Muscle of leg (tissue), 11 donors: ENCODE measurements around the gene MYO6. TPM values are rescaled to one million over a fixed set of nuclear protein-coding genes. Genes with fewer than 3 reads are reported as not detected.

Experiments
- DNase-seq: peaks from one replicate; pipeline ENCODE4 v3.0.0; 2013
- H3K27ac ChIP-seq: one replicate; pipeline ENCODE4 v1.5.1; 2013; ENCODE audit warnings: mild to moderate bottlenecking, low read length, control low read depth
- H3K27me3 ChIP-seq: one replicate; pipeline ENCODE4 v1.6.1; 2013; ENCODE audit warnings: low read length; ENCODE audit not compliant: control insufficient read depth, insufficient read depth
- H3K36me3 ChIP-seq: one replicate; pipeline ENCODE4 v1.6.1; 2013; ENCODE audit warnings: low read length; ENCODE audit not compliant: control insufficient read depth, insufficient read depth
- H3K4me1 ChIP-seq: one replicate; pipeline ENCODE4 v1.6.1; 2013; ENCODE audit warnings: low read length; ENCODE audit not compliant: control insufficient read depth, insufficient read depth
- H3K4me3 ChIP-seq: one replicate; pipeline ENCODE4 v1.5.1; 2013; ENCODE audit warnings: low read length, control low read depth
- H3K9me3 ChIP-seq: replicated peaks from 2 replicates; pipeline ENCODE4 v1.6.1; 2013; ENCODE audit warnings: low read depth, low read length; ENCODE audit not compliant: control insufficient read depth
- WGBS: methylation state at CpG from one replicate; pipeline ENCODE4 v1.1.5; 2013; ENCODE audit warnings: missing lambda C conversion rate; ENCODE audit not compliant: insufficient coverage; 5-methylcytosine and 5-hydroxymethylcytosine counted together
- polyA plus RNA-seq, 8 donors: library from polyadenylated mRNA; unstranded; fragments of 120-200 nt; gene quantifications; one replicate each; pipeline versions ENCODE4 v1.2.1 to v1.2.3, GENCODE V29; 2013; ENCODE audit warnings: inconsistent platforms in 1 of 8, low replicate concordance in 1 of 8; ENCODE audit not compliant: insufficient read length in 8 of 8, insufficient read depth in 1 of 8
- total RNA-seq: library from RNA; stranded (reverse); fragments of 120-200 nt; gene quantifications from one replicate; pipeline ENCODE4 v1.2.4, GENCODE V29; 2013

MYO6 gene
- total and polyA plus RNA-seq, 9 donors: 4.0 to 10.1 (median 6.3) TPM

GRCh38 chr6:75936682-75937081, 187.6 kb downstream of the MYO6 start:
- no peaks in the 10 kb centered on the region for H3K36me3 ChIP-seq
- no peak overlapping the region for H3K27ac ChIP-seq
- WGBS: 81% methylated on average over 3 of the region's 3 CpGs
- H3K9me3 ChIP-seq: no peaks in the 10 kb centered on the region
- DNase-seq: no peak
- peaks cover 6% of the 10 kb centered on the region for H3K27me3 ChIP-seq
- H3K4me1 ChIP-seq: peaks cover 12% of the 10 kb centered on the region
- no peak overlapping the region for H3K4me3 ChIP-seq

- no peaks in the 10 kb centered on the region for H3K9me3 ChIP-seq
- H3K4me3 ChIP-seq: no peak overlapping the region
- WGBS: 17% methylated on average over 2 of the region's 2 CpGs
Measured at GRCh38 chr6:75937846-75938245, 188.8 kb downstream of the MYO6 start.

GRCh38 chr6:75940564-75940963, 191.5 kb downstream of the MYO6 start:
- H3K27ac ChIP-seq: no peak overlapping the region
- 38% methylated on average over 2 of the region's 4 CpGs for WGBS
- H3K9me3 ChIP-seq: no peaks in the 10 kb centered on the region
- H3K27me3 ChIP-seq: peaks cover 6% of the 10 kb centered on the region
- no peak for DNase-seq
- no peaks in the 10 kb centered on the region for H3K4me1 ChIP-seq
- H3K4me3 ChIP-seq: no peak overlapping the region
- H3K36me3 ChIP-seq: no peaks in the 10 kb centered on the region

More at GRCh38 chr6:75937846-75938245, 188.8 kb downstream of the MYO6 start:
- Histone ChIP-seq H3K4me1 (peaks cover 8% of the 10 kb centered on the region), H3K36me3 (no peaks in the 10 kb centered on the region), H3K27me3 (peaks cover 6% of the 10 kb centered on the region), H3K27ac (no peak overlapping the region)
- DNase-seq: no peak

- Histone ChIP-seq H3K9me3 (no peaks in the 10 kb centered on the region), H3K27me3 (peaks cover 4% of the 10 kb centered on the region), H3K27ac (no peak overlapping the region), H3K36me3 (no peaks in the 10 kb centered on the region), H3K4me1 (no peaks in the 10 kb centered on the region), H3K4me3 (no peak overlapping the region)
- DNase-seq: no peak
- WGBS: no CpG with 5 or more reads among the region's 1 CpG
Measured at GRCh38 chr6:75941509-75941908, 192.5 kb downstream of the MYO6 start.

- no peak for DNase-seq
Measured at GRCh38 chr6:75943381-75943780, 194.3 kb downstream of the MYO6 start.

GRCh38 chr6:75946146-75946831, 197.2 kb downstream of the MYO6 start:
- H3K4me3 ChIP-seq: no peak overlapping the region
- no CpG with 5 or more reads among the region's 4 CpGs for WGBS
- H3K4me1 ChIP-seq: no peaks in the 10 kb centered on the region
- no peak overlapping the region for H3K27ac ChIP-seq
- no peaks in the 10 kb centered on the region for H3K27me3 ChIP-seq
- DNase-seq: no peak
- no peaks in the 10 kb centered on the region for H3K36me3 ChIP-seq
- no peaks in the 10 kb centered on the region for H3K9me3 ChIP-seq

More at GRCh38 chr6:75943381-75943780, 194.3 kb downstream of the MYO6 start:
- no peaks in the 10 kb centered on the region for H3K27me3 ChIP-seq
- H3K4me3 ChIP-seq: no peak overlapping the region
- WGBS: 51% methylated on average over 2 of the region's 2 CpGs
- no peak overlapping the region for H3K27ac ChIP-seq
- no peaks in the 10 kb centered on the region for H3K36me3 ChIP-seq
- no peaks in the 10 kb centered on the region for H3K4me1 ChIP-seq
- H3K9me3 ChIP-seq: no peaks in the 10 kb centered on the region

GRCh38 chr6:75947935-75948334, 198.9 kb downstream of the MYO6 start:
- 81% methylated on average over 3 of the region's 5 CpGs for WGBS
- DNase-seq: no peak
- H3K4me1 ChIP-seq: no peaks in the 10 kb centered on the region
- no peaks in the 10 kb centered on the region for H3K9me3 ChIP-seq
- H3K27ac ChIP-seq: no peak overlapping the region
- H3K27me3 ChIP-seq: no peaks in the 10 kb centered on the region
- no peak overlapping the region for H3K4me3 ChIP-seq
- no peaks in the 10 kb centered on the region for H3K36me3 ChIP-seq

- Histone ChIP-seq H3K27ac (no peak overlapping the region), H3K36me3 (no peaks in the 10 kb centered on the region), H3K27me3 (no peaks in the 10 kb centered on the region), H3K9me3 (no peaks in the 10 kb centered on the region), H3K4me3 (no peak overlapping the region), H3K4me1 (no peaks in the 10 kb centered on the region)
- no peak for DNase-seq
- no CpG with 5 or more reads among the region's 3 CpGs for WGBS
Measured at GRCh38 chr6:75952128-75952527, 203.1 kb downstream of the MYO6 start.

GRCh38 chr6:75963569-75963968, 214.5 kb downstream of the MYO6 start:
- no peaks in the 10 kb centered on the region for H3K27me3 ChIP-seq

GRCh38 chr6:75968143-75968542, 219.1 kb downstream of the MYO6 start:
- DNase-seq: no peak
- H3K4me3 ChIP-seq: no peak overlapping the region

More at GRCh38 chr6:75963569-75963968, 214.5 kb downstream of the MYO6 start:
- Histone ChIP-seq H3K4me3 (no peak overlapping the region), H3K4me1 (no peaks in the 10 kb centered on the region), H3K9me3 (no peaks in the 10 kb centered on the region), H3K27ac (no peak overlapping the region), H3K36me3 (no peaks in the 10 kb centered on the region)
- DNase-seq: no peak
- 71% methylated on average over 1 of the region's 1 CpG for WGBS

More at GRCh38 chr6:75968143-75968542, 219.1 kb downstream of the MYO6 start:
- no peaks in the 10 kb centered on the region for H3K4me1 ChIP-seq
- H3K36me3 ChIP-seq: no peaks in the 10 kb centered on the region
- no peaks in the 10 kb centered on the region for H3K27me3 ChIP-seq
- no peaks in the 10 kb centered on the region for H3K9me3 ChIP-seq
- H3K27ac ChIP-seq: no peak overlapping the region
